PC-3 (cell line): ENCODE results near the gene CNTNAP5.

Experiments used
- CTCF ChIP-seq: fragments of 300-600 bp; sonication (generic); conservative IDR thresholded peaks from 2 replicates; pipeline ENCODE4 v1.5.1; 2017; ENCODE audit warnings: antibody characterized with exemption, low read depth, mild to moderate bottlenecking, low read length
- EZH2 ChIP-seq: fragments of 300-600 bp; sonication (generic); IDR thresholded peaks from one replicate; pipeline ENCODE4 v1.6.1; 2017; ENCODE audit warnings: antibody characterized with exemption, mild to moderate bottlenecking, low read length; ENCODE audit not compliant: unreplicated experiment
- EZH2phosphoT487 ChIP-seq: fragments of 300-600 bp; sonication (generic); IDR thresholded peaks from 2 replicates; pipeline ENCODE4 v1.6.1; 2018; ENCODE audit warnings: mild to moderate bottlenecking, antibody characterized with exemption, low read length, borderline replicate concordance

DNA sequence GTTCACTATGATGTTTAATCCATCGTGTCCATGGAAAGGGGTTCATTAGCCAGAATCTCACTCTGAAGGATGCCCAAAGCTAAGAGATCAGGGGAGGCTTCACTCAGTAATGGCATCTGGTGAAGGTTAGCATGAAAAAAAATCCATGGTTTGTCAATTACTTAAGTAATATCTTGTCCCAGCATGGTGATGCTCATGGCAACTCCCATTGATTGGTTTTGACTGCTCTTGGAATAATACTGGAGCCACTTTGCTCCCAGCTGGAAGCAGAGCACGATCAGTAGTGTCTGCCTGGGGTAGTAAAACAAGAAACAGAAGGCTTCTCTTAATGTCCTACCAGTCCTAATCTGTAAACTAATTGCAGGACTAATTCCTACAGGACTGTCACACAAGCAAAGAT is 799.4 kb downstream of the CNTNAP5 start:
- TF ChIP-seq CTCF (no peak), EZH2 (no peak), EZH2phosphoT487 (no peak)
